Keratinocyte (primary cell): ENCODE measurements around the gene GLB1L2. TPM values are rescaled to one million over a fixed set of nuclear protein-coding genes. Genes with fewer than 3 reads are reported as not detected.

Experiments
- DNase-seq: peaks from one replicate; pipeline ENCODE4 v3.0.0-alpha.2; 2011; ENCODE audit warnings: low read depth, missing footprints, low spot score
- FAIRE-seq: peaks from 2 replicates; lab custom pipeline; 2011; peaks lifted over from hg19 to GRCh38; lab: Jason Lieb, UNC
- H2AFZ ChIP-seq: 2 replicates; pipeline ENCODE4 v1.6.0; 2012; ENCODE audit warnings: low read length, control low read depth, inconsistent platforms; ENCODE audit not compliant: control insufficient read depth
- H3K27ac ChIP-seq: 2 replicates; pipeline ENCODE4 v1.5.1; 2011; ENCODE audit warnings: low read length; ENCODE audit not compliant: control insufficient read depth, insufficient read depth
- H3K27me3 ChIP-seq: 3 replicates; pipeline ENCODE4 v1.6.0; 2011; ENCODE audit warnings: low read length; ENCODE audit not compliant: control insufficient read depth, insufficient read depth; ENCODE audit errors: extremely low read depth
- H3K36me3 ChIP-seq, 2 experiments: 2 replicates in 1 of 2; 3 replicates in 1 of 2; pipeline ENCODE4 v1.5.1; 2011; ENCODE audit warnings: low read length in 2 of 2, mild to moderate bottlenecking in 1 of 2; ENCODE audit not compliant: control insufficient read depth in 2 of 2, insufficient read depth in 2 of 2; ENCODE audit errors: extremely low read depth in 1 of 2
- H3K4me1 ChIP-seq: 3 replicates; pipeline ENCODE4 v1.5.1; 2011; ENCODE audit warnings: low read length; ENCODE audit not compliant: control insufficient read depth, insufficient read depth; ENCODE audit errors: extremely low read depth
- H3K4me2 ChIP-seq: 3 replicates; pipeline ENCODE4 v1.6.0; 2011; ENCODE audit warnings: low read depth, low read length; ENCODE audit not compliant: control insufficient read depth, insufficient read depth; ENCODE audit errors: extremely low read depth
- H3K4me3 ChIP-seq, 3 experiments: fragments of 200-600 bp in 1 of 3; sonication (generic) in 1 of 3; 2 replicates in 2 of 3; 3 replicates in 1 of 3; pipeline ENCODE4 v1.5.1; 2011 to 2016; ENCODE audit warnings: low read length in 3 of 3, mild to moderate bottlenecking in 3 of 3, control low read depth in 2 of 3, inconsistent platforms in 1 of 3, low read depth in 1 of 3, mixed read lengths in 1 of 3, mixed run types in 1 of 3, moderate library complexity in 1 of 3; ENCODE audit not compliant: control insufficient read depth in 2 of 3, insufficient read depth in 2 of 3; ENCODE audit errors: extremely low read depth in 1 of 3
- H3K79me2 ChIP-seq: 2 replicates; pipeline ENCODE4 v1.6.0; 2012; ENCODE audit warnings: low read length; ENCODE audit not compliant: control insufficient read depth, insufficient read depth
- H3K9ac ChIP-seq: 3 replicates; pipeline ENCODE4 v1.6.0; 2011; ENCODE audit warnings: low read length; ENCODE audit not compliant: control insufficient read depth, insufficient read depth; ENCODE audit errors: extremely low read depth
- H3K9me1 ChIP-seq: 3 replicates; pipeline ENCODE4 v1.6.0; 2011; ENCODE audit warnings: low read length; ENCODE audit not compliant: control insufficient read depth, insufficient read depth; ENCODE audit errors: extremely low read depth
- H3K9me3 ChIP-seq: 2 replicates; pipeline ENCODE4 v1.5.1; 2012; ENCODE audit warnings: low read depth, low read length; ENCODE audit not compliant: control insufficient read depth
- H4K20me1 ChIP-seq: 3 replicates; pipeline ENCODE4 v1.6.0; 2011; ENCODE audit warnings: low read length; ENCODE audit not compliant: control insufficient read depth, insufficient read depth; ENCODE audit errors: extremely low read depth
- EZH2 ChIP-seq: IDR thresholded peaks from one replicate; pipeline ENCODE4 v1.6.1; 2012; ENCODE audit warnings: inconsistent platforms, mild to moderate bottlenecking, low read length, moderate library complexity
- dilution Hi-C: fragments of 300-500 bp; cut with MboI; formaldehyde crosslinking; loops from one replicate; pipeline ENCODE4 v1.7.0; 2020; ENCODE audit warnings: low sequenced_read_pairs; ENCODE audit not compliant: extremely low pct_ligation_motif_present
- polyA plus RNA-seq, 5 experiments: library from polyadenylated mRNA; depleted of rRNA in 3 of 5; stranded (reverse) in 3 of 5; stranded (forward) in 1 of 5; unstranded in 1 of 5; fragments of >200 nt; gene quantifications; 1 replicate in 1 of 5; 2 replicates in 3 of 5; 3 replicates in 1 of 5; pipeline versions ENCODE4 v1.2.1 to v1.2.3, GENCODE V29; 2011 to 2012; ENCODE audit warnings: missing spikeins in 2 of 5, low read depth in 1 of 5, low replicate concordance in 1 of 5
- TF ChIP-seq, protein P1 (sequence below), 3 experiments: IDR thresholded peaks in 1 of 3; conservative IDR thresholded peaks in 1 of 3; optimal IDR thresholded peaks in 1 of 3; 2 replicates in 2 of 3; 3 replicates in 1 of 3; pipeline versions ENCODE3 to v1.5.1; 2011; ENCODE audit warnings: low read length in 3 of 3, mild to moderate bottlenecking in 3 of 3, moderate library complexity in 2 of 3, control low read depth in 1 of 3, inconsistent platforms in 1 of 3; ENCODE audit not compliant: insufficient read depth in 2 of 3; ENCODE audit errors: extremely low read depth in 1 of 3

Gene GLB1L2
- polyA plus RNA-seq, 1 donor (not counting 4 experiments of a cell fraction or from before 2014, with no cell fraction given) = 4.3 TPM

DNA sequence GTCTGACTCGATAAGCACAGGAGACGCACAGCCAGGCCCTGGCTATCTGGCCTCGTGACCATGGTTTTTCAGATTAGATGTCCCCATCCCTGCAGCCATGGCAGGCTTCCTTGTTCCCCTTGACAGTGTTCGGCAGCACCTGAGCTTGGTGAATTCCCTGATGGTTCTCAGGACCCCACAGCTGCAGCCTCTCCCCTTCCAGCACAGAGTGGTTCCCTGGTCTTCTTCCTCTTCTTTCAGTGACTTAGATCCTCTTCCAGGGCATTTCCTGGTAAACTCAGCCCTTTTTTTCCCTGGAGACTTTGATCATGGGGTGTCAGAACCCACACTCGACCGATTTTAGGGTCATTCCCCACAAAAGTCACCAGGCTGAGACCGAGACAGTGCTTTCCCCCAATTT, 41.1 kb upstream of the GLB1L2 start:
- FAIRE-seq = no peak
- H3K4me2 ChIP-seq = no peak overlapping the region
- TF ChIP-seq EZH2 = no peak
- TF ChIP-seq, protein P1, sequence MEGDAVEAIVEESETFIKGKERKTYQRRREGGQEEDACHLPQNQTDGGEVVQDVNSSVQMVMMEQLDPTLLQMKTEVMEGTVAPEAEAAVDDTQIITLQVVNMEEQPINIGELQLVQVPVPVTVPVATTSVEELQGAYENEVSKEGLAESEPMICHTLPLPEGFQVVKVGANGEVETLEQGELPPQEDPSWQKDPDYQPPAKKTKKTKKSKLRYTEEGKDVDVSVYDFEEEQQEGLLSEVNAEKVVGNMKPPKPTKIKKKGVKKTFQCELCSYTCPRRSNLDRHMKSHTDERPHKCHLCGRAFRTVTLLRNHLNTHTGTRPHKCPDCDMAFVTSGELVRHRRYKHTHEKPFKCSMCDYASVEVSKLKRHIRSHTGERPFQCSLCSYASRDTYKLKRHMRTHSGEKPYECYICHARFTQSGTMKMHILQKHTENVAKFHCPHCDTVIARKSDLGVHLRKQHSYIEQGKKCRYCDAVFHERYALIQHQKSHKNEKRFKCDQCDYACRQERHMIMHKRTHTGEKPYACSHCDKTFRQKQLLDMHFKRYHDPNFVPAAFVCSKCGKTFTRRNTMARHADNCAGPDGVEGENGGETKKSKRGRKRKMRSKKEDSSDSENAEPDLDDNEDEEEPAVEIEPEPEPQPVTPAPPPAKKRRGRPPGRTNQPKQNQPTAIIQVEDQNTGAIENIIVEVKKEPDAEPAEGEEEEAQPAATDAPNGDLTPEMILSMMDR (optimal IDR thresholded peaks at IDR 0.05 in 1 of 3, IDR thresholded peaks at IDR 0.05 in 1 of 3, conservative IDR thresholded peaks at IDR 0.05 in 1 of 3; ENCODE audit: extremely low read depth in 1 of 3, insufficient read depth in 2 of 3, low read length in 3 of 3) = no peak
- no peak overlapping the region for H3K4me3 ChIP-seq
- H3K9me3 ChIP-seq = no peaks in the 10 kb centered on the region
- no peaks in the 10 kb centered on the region for H3K27me3 ChIP-seq
- H3K27ac ChIP-seq = no peak overlapping the region
- dilution Hi-C loops = no loop called here
- DNase-seq = no peak
- H2AFZ ChIP-seq = no peak overlapping the region
- H3K9me1 ChIP-seq = no peaks in the 10 kb centered on the region
- peaks cover 2% of the 10 kb centered on the region for H4K20me1 ChIP-seq
- H3K4me1 ChIP-seq = no peaks in the 10 kb centered on the region
- H3K9ac ChIP-seq = no peak overlapping the region
- H3K36me3 ChIP-seq = no peaks in the 10 kb centered on the region
- no peaks in the 10 kb centered on the region for H3K79me2 ChIP-seq

DNA sequence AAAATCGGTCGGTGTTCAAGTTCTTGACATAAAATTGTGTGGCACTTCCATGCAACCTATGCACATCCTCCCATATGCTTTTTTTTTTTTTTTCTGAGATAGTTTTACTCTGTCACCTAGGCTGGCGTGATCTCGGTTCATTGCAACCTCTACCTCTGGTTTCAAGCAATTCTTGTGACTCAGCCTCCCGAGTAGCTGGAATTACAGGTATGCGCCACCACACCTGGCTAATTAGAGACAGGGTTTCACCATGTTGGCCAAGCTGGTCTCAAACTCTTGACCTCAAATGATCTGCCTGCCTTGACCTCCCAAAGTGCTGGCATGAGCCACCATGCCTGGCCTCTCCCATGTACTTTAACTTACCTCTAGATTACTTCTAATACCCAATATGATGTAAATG, 40.6 kb upstream of the GLB1L2 start:
- H3K4me1 ChIP-seq = no peaks in the 10 kb centered on the region
- no peak for TF ChIP-seq EZH2
- TF ChIP-seq, protein P1 (optimal IDR thresholded peaks at IDR 0.05 in 1 of 3, IDR thresholded peaks at IDR 0.05 in 1 of 3, conservative IDR thresholded peaks at IDR 0.05 in 1 of 3; ENCODE audit: extremely low read depth in 1 of 3, insufficient read depth in 2 of 3, low read length in 3 of 3) = no peak
- dilution Hi-C loops = no loop called here
- no peaks in the 10 kb centered on the region for H3K36me3 ChIP-seq
- H3K27me3 ChIP-seq = no peaks in the 10 kb centered on the region
- no peaks in the 10 kb centered on the region for H3K9me1 ChIP-seq
- no peaks in the 10 kb centered on the region for H3K79me2 ChIP-seq
- no peak for DNase-seq
- no peak overlapping the region for H3K4me3 ChIP-seq
- H3K9me3 ChIP-seq = no peaks in the 10 kb centered on the region
- H2AFZ ChIP-seq = no peak overlapping the region
- H3K4me2 ChIP-seq = no peak overlapping the region
- FAIRE-seq = no peak
- H4K20me1 ChIP-seq = peaks cover 2% of the 10 kb centered on the region
- no peak overlapping the region for H3K27ac ChIP-seq
- no peak overlapping the region for H3K9ac ChIP-seq
